GM12892 (cell line): ENCODE results near the gene MAPK8IP3.

ENCODE experiments used
- POLR2A ChIP-seq: IDR thresholded peaks from 2 replicates; pipeline ENCODE4 v1.6.1; 2011; ENCODE audit warnings: low read depth, low read length, control low read depth
- POLR2AphosphoS5 ChIP-seq: IDR thresholded peaks from 2 replicates; pipeline ENCODE4 v1.6.1; 2011; ENCODE audit warnings: low read depth, low read length, control low read depth
- TAF1 ChIP-seq: IDR thresholded peaks from 2 replicates; pipeline ENCODE4 v1.6.1; 2011; ENCODE audit warnings: low read depth, mild to moderate bottlenecking, control low read depth, low read length, borderline replicate concordance

- TF ChIP-seq TAF1 (no peak), POLR2A (no peak), POLR2AphosphoS5 (no peak)
Measured at GRCh38 chr16:1726661-1727502, 20.9 kb downstream of the MAPK8IP3 start.
